HepG2 (cell line): ENCODE measurements around the gene HPCAL1. TPM values are rescaled to one million over a fixed set of nuclear protein-coding genes. Genes with fewer than 3 reads are reported as not detected.

ENCODE experiments used
- ARID3A ChIP-seq: IDR thresholded peaks from 2 replicates; pipeline ENCODE4 v1.6.1; 2012; ENCODE audit warnings: low read depth, low read length, improper control_type of control experiment
- DBP ChIP-seq: sonication (generic); formaldehyde crosslinking; IDR thresholded peaks from 2 replicates; pipeline ENCODE4 v1.4.0; 2020; ENCODE audit warnings: missing genetic modification reagents; ENCODE audit errors: not compliant biosample characterization
- DRAP1 ChIP-seq: IDR thresholded peaks from 2 replicates; pipeline ENCODE4 v1.6.1; 2016; ENCODE audit warnings: missing genetic modification reagents, missing compliant biosample characterization
- GABPA ChIP-seq, 2 experiments: IDR thresholded peaks; 2 replicates each; pipeline ENCODE4 v1.6.1; 2011 to 2016; ENCODE audit warnings: low read depth in 2 of 2, low read length in 1 of 2, missing biosample characterization in 1 of 2, missing genetic modification characterization in 1 of 2
- JUN ChIP-seq: sonication (generic); formaldehyde crosslinking; IDR thresholded peaks from 2 replicates; pipeline ENCODE4 v1.4.0; 2020; ENCODE audit warnings: mild to moderate bottlenecking, missing genetic modification reagents
- NFIC ChIP-seq: IDR thresholded peaks from 2 replicates; pipeline ENCODE4 v1.6.1; 2012; ENCODE audit warnings: mild to moderate bottlenecking, low read length, inconsistent platforms
- PAXIP1 ChIP-seq: sonication (generic); formaldehyde crosslinking; conservative IDR thresholded peaks from 2 replicates; pipeline ENCODE4 v1.4.0; 2020; ENCODE audit warnings: mild to moderate bottlenecking, missing genetic modification reagents, moderate library complexity
- RARA ChIP-seq: IDR thresholded peaks from 2 replicates; pipeline ENCODE4 v1.6.1; 2016; ENCODE audit warnings: missing genetic modification reagents, missing compliant biosample characterization
- RXRA ChIP-seq: sonication (generic); formaldehyde crosslinking; IDR thresholded peaks from 2 replicates; pipeline ENCODE4 v1.5.1; 2020; ENCODE audit warnings: missing genetic modification reagents
- SIN3A ChIP-seq: IDR thresholded peaks from 2 replicates; pipeline ENCODE4 v1.6.1; 2011; ENCODE audit warnings: low read depth, mild to moderate bottlenecking, control low read depth, low read length, borderline replicate concordance
- SMYD3 ChIP-seq: sonication (generic); formaldehyde crosslinking; IDR thresholded peaks from 2 replicates; pipeline ENCODE4 v1.8.1; 2023; ENCODE audit warnings: mild to moderate bottlenecking, missing genetic modification reagents
- TBL1XR1 ChIP-seq: fragments of 150-350 bp; IDR thresholded peaks from 2 replicates; pipeline ENCODE4 v1.6.1; 2014; ENCODE audit warnings: borderline replicate concordance, low read length; ENCODE audit not compliant: partially characterized antibody
- ZFP82 ChIP-seq: sonication (generic); formaldehyde crosslinking; IDR thresholded peaks from 2 replicates; pipeline ENCODE4 v1.5.1; 2020; ENCODE audit warnings: mild to moderate bottlenecking, missing genetic modification reagents, borderline replicate concordance
- ZMAT5 ChIP-seq: sonication (generic); formaldehyde crosslinking; IDR thresholded peaks from 2 replicates; pipeline ENCODE4 v1.5.0; 2020; ENCODE audit warnings: mild to moderate bottlenecking, low read depth, missing genetic modification reagents, borderline replicate concordance
- ZNF121 ChIP-seq: sonication (generic); formaldehyde crosslinking; IDR thresholded peaks from 2 replicates; pipeline ENCODE4 v1.5.0; 2020; ENCODE audit warnings: mild to moderate bottlenecking, missing genetic modification reagents
- ZNF414 ChIP-seq: sonication (generic); formaldehyde crosslinking; IDR thresholded peaks from 2 replicates; pipeline ENCODE4 v1.5.0; 2020; ENCODE audit warnings: missing genetic modification reagents
- ZNF597 ChIP-seq: sonication (generic); formaldehyde crosslinking; IDR thresholded peaks from 2 replicates; pipeline ENCODE4 v1.5.0; 2020; ENCODE audit warnings: missing genetic modification reagents
- ZNF839 ChIP-seq: sonication (generic); formaldehyde crosslinking; IDR thresholded peaks from 2 replicates; pipeline ENCODE4 v1.4.0; 2020; ENCODE audit warnings: missing genetic modification reagents, mild to moderate bottlenecking, borderline replicate concordance
- ZSCAN30 ChIP-seq: sonication (generic); formaldehyde crosslinking; IDR thresholded peaks from 2 replicates; pipeline ENCODE4 v1.5.0; 2020; ENCODE audit warnings: mild to moderate bottlenecking, missing genetic modification reagents
- polyA plus RNA-seq, 8 experiments: library from polyadenylated mRNA; depleted of rRNA in 3 of 8; stranded (reverse) in 7 of 8; unstranded in 1 of 8; fragments of >200 nt; fragmentation: Illumina TruSeq in 4 of 8; extraction: Trizol in 4 of 8; gene quantifications; 2 replicates each; pipeline versions ENCODE4 v1.2.1 to v1.2.3, GENCODE V29; 2011 to 2016; ENCODE audit warnings: low read depth in 4 of 8, missing spikeins in 1 of 8, mixed read lengths in 1 of 8; ENCODE audit not compliant: insufficient read depth in 1 of 8
- total RNA-seq, 5 experiments: library from RNA; depleted of rRNA; stranded (reverse); fragments of >200 nt; fragmentation: Illumina TruSeq; extraction: Trizol; gene quantifications; 2 replicates each; pipeline ENCODE4 v1.2.3, GENCODE V29; 2016; ENCODE audit warnings: low read depth in 1 of 5

The HPCAL1 gene
- total and polyA plus RNA-seq, 2 of the 13 experiments (the other 11 are each of a cell fraction or from before 2014, with no cell fraction given), result 29.5 to 29.9 TPM

GRCh38 chr2:10329880-10330699 lies 27.4 kb downstream of the HPCAL1 start (continued):
- no peak for TF ChIP-seq DBP (CRISPR knock-in tag)
- no peak for TF ChIP-seq ZNF597 (CRISPR knock-in tag)
- no peak for TF ChIP-seq ZNF839 (CRISPR knock-in tag)
- no peak for TF ChIP-seq SMYD3 (CRISPR knock-in tag)
- TF ChIP-seq TBL1XR1, result peak; percentile 37
- TF ChIP-seq ZSCAN30 (CRISPR knock-in tag), result no peak
- 0 out of 2 replicates have a peak, but pooled peaks have one; percentile 25 for TF ChIP-seq DRAP1 (CRISPR knock-in tag)
- peak; percentile 16; the same call in 1 of the 2 replicates for TF ChIP-seq RXRA (CRISPR knock-in tag)
- TF ChIP-seq RARA, result peak; percentile 85
- TF ChIP-seq NFIC, result 0 out of 2 replicates have a peak, but pooled peaks have one; percentile 24
- TF ChIP-seq GABPA (IDR thresholded peaks at IDR 0.05; ENCODE audit: low read depth, low read length), result no peak
- 0 out of 2 replicates have a peak, but pooled peaks have one; percentile 23 for TF ChIP-seq GABPA (CRISPR knock-in tag; IDR thresholded peaks at IDR 0.05; ENCODE audit: low read depth)
- no peak for TF ChIP-seq ZMAT5 (CRISPR knock-in tag)
- TF ChIP-seq ZFP82 (CRISPR knock-in tag), result no peak
- no peak for TF ChIP-seq ARID3A
- no peak for TF ChIP-seq ZNF121
- TF ChIP-seq PAXIP1 (CRISPR knock-in tag), result no peak; the same call in 1 of the 2 replicates
- TF ChIP-seq JUN (CRISPR knock-in tag), result 0 out of 2 replicates have a peak, but pooled peaks have one; percentile 6
- TF ChIP-seq ZNF414 (CRISPR knock-in tag), result 0 out of 2 replicates have a peak, but pooled peaks have one; percentile 52
- TF ChIP-seq SIN3A, result 0 out of 2 replicates have a peak, but pooled peaks have one; percentile 3
